Liver (tissue), 3 donors: ENCODE data around the gene BABAM1.

ENCODE experiments used
- ATF3 ChIP-seq: IDR thresholded peaks from 2 replicates; pipeline ENCODE4 v1.6.1; 2016; ENCODE audit warnings: antibody characterized with exemption
- CTCF ChIP-seq: fragments of 150-350 bp; IDR thresholded peaks from 2 replicates; pipeline ENCODE4 v1.5.1; 2017; ENCODE audit warnings: improper control_type of control experiment, low read depth, low read length; ENCODE audit not compliant: missing input control
- JUND ChIP-seq, 2 donors: IDR thresholded peaks; 2 replicates each; pipeline ENCODE4 v1.6.1; 2016; ENCODE audit warnings: antibody characterized with exemption in 2 of 2
- NR2F2 ChIP-seq: IDR thresholded peaks from 2 replicates; pipeline ENCODE4 v1.6.1; 2016; ENCODE audit warnings: antibody characterized with exemption
- RAD21 ChIP-seq, 2 donors: IDR thresholded peaks; 2 replicates each; pipeline ENCODE4 v1.6.1; 2016; ENCODE audit warnings: antibody characterized with exemption in 2 of 2, mild to moderate bottlenecking in 2 of 2
- TAF1 ChIP-seq: conservative IDR thresholded peaks from 2 replicates; pipeline ENCODE4 v1.6.1; 2016; ENCODE audit warnings: antibody characterized with exemption, mild to moderate bottlenecking
- YY1 ChIP-seq: IDR thresholded peaks from 2 replicates; pipeline ENCODE4 v1.6.1; 2016; ENCODE audit warnings: antibody characterized with exemption, mild to moderate bottlenecking
- donor health status: healthy.
- donor health status: healthy.

- TF ChIP-seq RAD21 (IDR thresholded peaks at IDR 0.05) = no peak
- no peak for TF ChIP-seq CTCF
- TF ChIP-seq YY1 = no peak
- TF ChIP-seq JUND (IDR thresholded peaks at IDR 0.05) = no peak
- no peak for TF ChIP-seq TAF1
- no peak for TF ChIP-seq NR2F2
- no peak for TF ChIP-seq ATF3
Observed at GRCh38 chr19:17323300-17323963, 56.2 kb downstream of the BABAM1 start.
